Retinal pigment epithelial cell (primary cell): ENCODE measurements around the gene YY1.

Experiments used
- DNase-seq: peaks from one replicate; pipeline ENCODE4 v3.0.0-alpha.2; 2010; ENCODE audit warnings: low read depth
- H3K4me3 ChIP-seq: 2 replicates; pipeline ENCODE4 v1.5.1; 2011; ENCODE audit warnings: mild to moderate bottlenecking, low read length, control low read depth, moderate library complexity
- CTCF ChIP-seq: conservative IDR thresholded peaks from 2 replicates; pipeline ENCODE4 v1.5.1; 2011; ENCODE audit warnings: low read depth, low read length, control low read depth, inconsistent platforms

Gene YY1

GRCh38 chr14:100252684-100253083, 13.7 kb downstream of the YY1 start:
- H3K4me3 ChIP-seq = no peak overlapping the region
- no peak for DNase-seq
- no peak for TF ChIP-seq CTCF

- no peak overlapping the region for H3K4me3 ChIP-seq
- TF ChIP-seq CTCF = no peak
- DNase-seq = no peak
Observed at GRCh38 chr14:100256339-100256895, 17.5 kb downstream of the YY1 start.

GRCh38 chr14:100261621-100262020, 22.7 kb downstream of the YY1 start:
- DNase-seq = no peak
- no peak for TF ChIP-seq CTCF

GRCh38 chr14:100262545-100262944, 23.6 kb downstream of the YY1 start:
- DNase-seq = no peak
- no peak for TF ChIP-seq CTCF
- no peak overlapping the region for H3K4me3 ChIP-seq

More at GRCh38 chr14:100261621-100262020, 22.7 kb downstream of the YY1 start:
- H3K4me3 ChIP-seq = no peak overlapping the region

- no peak for TF ChIP-seq CTCF
- DNase-seq = no peak
- no peak overlapping the region for H3K4me3 ChIP-seq
Observed at GRCh38 chr14:100263141-100263540, 24.2 kb downstream of the YY1 start.

- DNase-seq = no peak
- H3K4me3 ChIP-seq = no peak overlapping the region
- TF ChIP-seq CTCF = no peak
Observed at GRCh38 chr14:100267990-100268389, 29.0 kb downstream of the YY1 start.

GRCh38 chr14:100268591-100269207, 29.8 kb downstream of the YY1 start:
- no peak for TF ChIP-seq CTCF
- H3K4me3 ChIP-seq = no peak overlapping the region
- DNase-seq = no peak
